NCI-H1436 (cell line): ENCODE data around the gene COL3A1.

Source experiments
- DNase-seq: peaks from one replicate; lab custom pipeline; 2025; lab: John Stamatoyannopoulos, UW

The COL3A1 gene

GRCh38 chr2:189016311-189016861 is 42.2 kb downstream of the COL3A1 start:
- no peak for DNase-seq

GRCh38 chr2:189018631-189019030 is 44.5 kb downstream of the COL3A1 start:
- no peak for DNase-seq

- DNase-seq: no peak
These were observed 46.0 kb downstream of the COL3A1 start for GRCh38 chr2:189020179-189020578.

GRCh38 chr2:189022053-189022481 is 47.9 kb downstream of the COL3A1 start:
- DNase-seq: no peak

GRCh38 chr2:189022492-189022891 is 48.3 kb downstream of the COL3A1 start:
- DNase-seq: no peak

- no peak for DNase-seq
These were observed 50.9 kb downstream of the COL3A1 start for GRCh38 chr2:189024901-189025618.

GRCh38 chr2:189037518-189037917 is 63.3 kb downstream of the COL3A1 start:
- DNase-seq: no peak

- no peak for DNase-seq
These were observed 71.7 kb downstream of the COL3A1 start for GRCh38 chr2:189045836-189046235.

- no peak for DNase-seq
These were observed 72.1 kb downstream of the COL3A1 start for GRCh38 chr2:189046320-189046719.

- DNase-seq: no peak
These were observed 73.2 kb downstream of the COL3A1 start for GRCh38 chr2:189047171-189047888.

GRCh38 chr2:189048189-189048588 is 74.0 kb downstream of the COL3A1 start:
- no peak for DNase-seq

GRCh38 chr2:189049709-189050164 is 75.6 kb downstream of the COL3A1 start:
- no peak for DNase-seq

- DNase-seq: no peak
These were observed 76.1 kb downstream of the COL3A1 start for GRCh38 chr2:189050165-189050712.

GRCh38 chr2:189056200-189057106 is 82.3 kb downstream of the COL3A1 start:
- DNase-seq: no peak

GRCh38 chr2:189057316-189057715 is 83.1 kb downstream of the COL3A1 start:
- DNase-seq: no peak

GRCh38 chr2:189060096-189060642 is 86.0 kb downstream of the COL3A1 start:
- DNase-seq: no peak
